GM21717 (cell line): Measurements from ENCODE around the gene UNC50.

Experiments
- ATAC-seq: cut with Tn5 transposase; IDR thresholded peaks from one replicate; pipeline ENCODE4 v1.9.1; 2021; ENCODE audit warnings: mild to moderate bottlenecking, moderate library complexity; ENCODE audit not compliant: unreplicated experiment

The UNC50 gene, protein sequence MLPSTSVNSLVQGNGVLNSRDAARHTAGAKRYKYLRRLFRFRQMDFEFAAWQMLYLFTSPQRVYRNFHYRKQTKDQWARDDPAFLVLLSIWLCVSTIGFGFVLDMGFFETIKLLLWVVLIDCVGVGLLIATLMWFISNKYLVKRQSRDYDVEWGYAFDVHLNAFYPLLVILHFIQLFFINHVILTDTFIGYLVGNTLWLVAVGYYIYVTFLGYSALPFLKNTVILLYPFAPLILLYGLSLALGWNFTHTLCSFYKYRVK

DNA sequence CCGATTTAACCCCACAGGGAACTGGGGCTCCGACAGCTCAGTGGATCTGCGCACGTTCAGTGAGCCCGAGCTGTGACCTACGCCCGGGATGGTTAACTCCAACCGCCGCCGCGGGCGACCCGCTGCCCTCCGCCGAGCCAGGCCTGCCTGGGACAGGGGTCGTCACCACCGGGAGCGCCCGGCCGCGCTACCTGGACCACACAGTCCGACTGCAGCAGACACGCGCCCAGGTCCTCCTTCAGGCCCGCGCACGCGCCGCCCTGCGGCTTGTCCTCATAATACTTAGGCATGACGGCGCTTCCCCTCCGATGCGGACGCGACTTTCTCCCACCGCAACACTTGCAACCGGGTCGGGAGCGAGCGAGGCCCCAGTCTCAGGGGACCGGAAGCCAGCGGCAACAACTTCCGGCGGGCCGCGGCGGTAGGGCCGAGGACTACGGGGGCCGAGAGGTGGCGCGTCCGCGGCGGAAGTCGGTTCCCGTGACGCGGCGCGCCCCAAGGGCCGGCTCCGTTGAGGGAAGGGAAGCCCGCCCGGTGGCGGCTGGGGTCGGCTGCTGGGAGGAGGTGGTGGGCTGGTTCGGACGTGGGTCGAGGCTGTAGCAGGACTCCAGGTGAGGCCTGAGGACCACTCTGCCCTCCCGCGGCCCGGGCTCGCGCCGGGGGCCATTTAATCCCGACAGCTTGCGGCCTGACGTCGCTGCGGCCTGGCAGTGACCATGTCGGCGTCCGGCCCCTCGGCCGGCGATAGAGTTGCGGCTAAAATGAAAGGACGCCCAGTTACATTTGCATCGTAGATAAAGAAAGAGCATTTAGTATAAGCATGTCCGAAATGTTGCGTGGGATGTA lies at the start of gene UNC50, which contains the start of gene COA5:
UNC50 (plus strand) TSS at position 474 of the 846 bp plus-strand sequence. CDS start 1,171 bp downstream, outside the sequence.
COA5 (minus strand) TSS at position 397 of the 846 bp plus-strand sequence; CDS start at position 290, 107 bp downstream.
- peak; percentile 72 for ATAC-seq

DNA sequence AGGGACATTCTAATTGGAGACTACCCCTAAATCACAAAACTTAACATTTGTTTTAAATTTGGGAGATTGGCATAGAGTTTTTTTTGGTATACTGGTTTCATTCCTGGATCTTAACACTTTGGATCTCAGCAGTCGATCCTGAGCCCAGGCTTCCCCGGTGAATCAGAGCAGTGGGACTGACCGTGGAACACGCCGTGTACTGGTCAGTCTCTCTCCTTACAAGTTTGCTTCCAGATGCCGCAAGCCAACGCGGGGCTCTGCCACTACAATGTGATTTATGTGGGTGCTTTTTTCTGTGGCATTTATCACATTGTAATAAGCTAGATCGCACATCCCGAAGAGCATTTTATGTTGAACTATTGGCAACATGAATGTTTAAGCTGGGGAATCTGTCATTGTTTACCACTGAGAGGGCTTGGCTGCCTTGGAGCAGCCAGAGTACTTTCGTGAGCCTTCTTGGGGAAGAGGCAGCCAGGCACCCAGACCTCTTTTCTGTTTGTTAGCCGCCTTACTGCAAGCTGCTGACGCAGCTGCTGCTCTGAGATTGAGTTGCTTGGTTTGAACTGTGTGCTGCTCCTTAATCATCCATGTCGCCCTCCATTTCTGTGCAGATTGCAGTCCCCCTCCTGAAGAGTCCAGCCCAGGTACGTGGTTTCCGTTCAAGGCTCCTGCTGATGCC lies 49.4 kb upstream of the UNC50 start:
- ATAC-seq: no peak

DNA sequence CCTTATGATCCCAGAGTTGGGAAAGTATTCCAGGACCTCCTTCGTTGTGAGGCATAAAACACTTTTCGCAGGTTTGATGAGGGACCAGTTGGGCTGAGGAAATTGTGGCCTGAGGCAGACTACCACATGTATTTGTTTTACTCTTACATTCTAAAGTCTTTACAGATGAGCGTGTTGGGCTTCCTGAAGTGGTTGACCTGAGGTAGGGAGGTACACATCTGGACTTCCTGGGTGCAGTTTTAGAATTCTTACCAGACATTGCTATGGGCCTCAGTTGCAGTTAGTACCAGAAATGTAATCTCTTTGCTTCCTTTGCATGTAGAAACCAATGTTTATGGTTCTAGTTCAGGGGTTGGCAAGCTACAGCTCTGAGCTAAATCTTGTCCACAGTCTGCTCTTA lies 48.8 kb upstream of the UNC50 start:
- no peak for ATAC-seq

GRCh38 chr2:98560256-98560771 lies 48.1 kb upstream of the UNC50 start:
- ATAC-seq: no peak

DNA sequence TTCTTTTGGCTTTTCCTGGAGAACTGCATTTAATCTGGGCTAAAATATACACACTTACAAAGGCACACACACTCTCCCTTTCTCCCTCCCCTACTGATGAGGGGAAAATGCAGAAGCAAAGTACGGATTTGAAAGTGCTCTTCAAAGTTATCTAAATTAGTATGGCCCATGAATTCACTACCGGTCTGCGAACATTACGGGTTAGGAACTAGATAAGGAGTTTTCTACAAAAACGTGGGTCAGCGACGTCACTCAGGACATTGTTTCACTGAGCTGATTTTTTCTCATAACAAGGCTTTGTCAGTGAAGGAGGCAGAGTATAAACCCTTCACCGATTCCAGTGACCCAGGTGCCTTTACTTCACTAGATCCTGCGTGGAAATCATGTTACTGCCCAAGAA lies 47.4 kb upstream of the UNC50 start:
- no peak for ATAC-seq

GRCh38 chr2:98561902-98562695 lies 46.3 kb upstream of the UNC50 start:
- no peak for ATAC-seq

DNA sequence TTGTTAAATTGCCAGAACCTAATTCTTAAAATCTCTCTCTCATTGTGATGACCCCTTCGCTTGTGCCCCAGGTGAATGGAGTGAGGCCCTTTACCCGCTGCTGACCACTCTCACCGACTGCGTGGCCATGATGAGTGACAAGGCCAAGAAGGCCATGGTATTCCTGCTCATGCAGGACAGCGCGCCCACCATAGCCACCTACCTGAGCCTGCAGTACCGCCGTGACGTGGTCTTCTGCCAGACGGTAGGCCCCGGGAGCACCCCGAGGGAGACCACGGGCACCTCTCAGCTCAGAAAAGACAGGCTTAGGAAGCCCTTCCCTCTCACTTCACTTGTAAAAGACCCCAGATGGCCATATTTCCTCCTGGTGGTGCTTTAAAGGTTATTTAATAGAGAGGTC lies 45.0 kb upstream of the UNC50 start:
- ATAC-seq: no peak

DNA sequence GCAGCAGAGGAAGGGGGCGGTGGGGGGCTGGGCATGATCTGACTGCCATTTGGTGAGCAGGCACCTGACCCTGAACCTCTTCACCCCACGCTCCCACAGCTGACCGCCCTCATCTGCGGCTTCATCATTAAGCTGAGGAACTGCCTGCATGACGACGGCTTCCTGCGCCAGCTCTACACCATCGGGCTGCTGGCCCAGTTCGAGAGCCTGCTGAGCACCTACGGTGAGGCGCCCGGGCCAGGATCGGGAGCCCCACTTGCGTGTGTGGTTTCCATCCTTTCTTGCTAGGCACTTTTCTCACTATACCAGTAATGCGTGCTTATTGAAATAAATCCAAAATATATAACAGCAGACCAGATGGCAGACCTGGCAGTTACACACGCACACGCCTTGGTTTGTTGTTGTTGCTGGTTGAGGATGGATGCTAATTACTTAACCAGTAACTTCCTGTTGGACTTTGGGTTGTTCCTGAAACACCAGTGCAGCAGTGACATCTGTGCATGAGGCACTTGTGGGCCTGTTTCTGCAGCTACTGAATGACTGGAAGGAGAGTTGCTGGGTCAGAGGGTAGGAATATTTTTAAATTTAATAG lies 43.8 kb upstream of the UNC50 start:
- no peak for ATAC-seq

GRCh38 chr2:98565286-98565860 lies 43.0 kb upstream of the UNC50 start:
- ATAC-seq: no peak

- ATAC-seq: no peak
These were observed 42.4 kb upstream of the UNC50 start for GRCh38 chr2:98565941-98566340.

DNA sequence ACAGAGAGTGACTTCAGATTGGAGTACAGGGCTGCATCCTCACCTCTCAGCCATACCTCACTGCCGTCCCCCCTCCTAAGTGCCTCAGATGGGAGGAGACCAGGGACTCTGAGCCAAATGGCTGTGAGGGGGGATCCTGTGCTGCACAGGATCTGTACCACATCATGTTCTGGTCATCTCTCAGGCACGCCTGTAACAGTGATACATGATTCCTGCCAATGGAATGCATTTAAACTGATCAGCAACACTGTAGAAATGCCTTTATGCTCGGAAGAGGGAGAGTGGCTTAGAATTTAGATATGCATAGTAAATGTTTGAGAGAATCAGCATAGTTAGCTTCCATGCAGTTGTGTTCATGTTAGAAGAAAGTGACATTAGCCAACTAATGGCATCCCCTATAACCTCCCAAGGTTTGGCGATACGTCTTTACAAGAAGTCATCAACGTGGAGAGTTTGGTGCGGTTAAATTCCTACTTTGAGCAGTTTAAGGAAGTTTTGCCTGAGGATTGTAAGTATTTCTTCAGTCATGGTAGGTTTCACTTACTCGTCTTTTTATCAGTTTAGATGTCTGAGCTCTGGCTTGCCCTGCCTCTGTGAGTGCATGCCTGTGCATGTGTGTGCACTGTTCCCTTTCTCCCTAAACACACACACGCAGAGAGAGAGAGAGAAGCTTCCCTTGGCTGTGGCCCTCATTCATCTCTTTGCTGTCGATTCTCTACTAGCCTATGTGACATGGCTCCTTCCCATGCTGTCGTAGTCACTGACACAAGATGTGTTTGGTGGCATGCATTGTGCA lies 40.0 kb upstream of the UNC50 start:
- no peak for ATAC-seq

GRCh38 chr2:98569197-98569793 lies 39.1 kb upstream of the UNC50 start:
- ATAC-seq: no peak

- ATAC-seq: no peak
These were observed 38.5 kb upstream of the UNC50 start for GRCh38 chr2:98569915-98570314.

- ATAC-seq: no peak
These were observed 38.0 kb upstream of the UNC50 start for GRCh38 chr2:98570356-98570755.

DNA sequence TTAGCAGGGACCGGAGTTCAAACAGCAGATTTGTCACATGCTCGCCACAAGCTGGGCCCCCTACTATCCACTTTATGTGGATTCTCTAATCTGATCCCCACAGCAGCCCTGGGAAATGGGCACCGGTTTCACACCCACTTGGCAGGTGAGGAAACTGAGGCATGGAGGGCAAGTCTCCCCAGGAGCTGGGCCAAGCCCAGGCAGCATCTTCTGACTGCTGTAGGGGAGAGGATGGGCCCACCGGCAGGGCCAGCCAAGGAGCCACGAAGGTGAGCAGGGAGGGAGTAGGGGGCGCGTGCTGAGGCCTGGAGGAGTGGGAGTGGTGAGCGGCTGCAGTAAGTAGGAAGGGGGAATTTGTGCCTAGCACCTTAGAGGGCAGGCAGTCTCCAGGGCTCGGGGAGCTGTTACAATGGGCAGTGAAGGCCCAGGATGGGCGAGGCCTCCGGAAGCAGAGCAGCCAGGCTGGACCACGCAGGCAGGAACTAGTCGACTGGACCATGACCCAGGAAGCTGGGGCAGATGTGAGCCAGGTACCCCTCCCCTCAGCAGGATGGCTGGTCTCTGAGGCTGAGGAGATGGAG lies 37.2 kb upstream of the UNC50 start:
- ATAC-seq: no peak

DNA sequence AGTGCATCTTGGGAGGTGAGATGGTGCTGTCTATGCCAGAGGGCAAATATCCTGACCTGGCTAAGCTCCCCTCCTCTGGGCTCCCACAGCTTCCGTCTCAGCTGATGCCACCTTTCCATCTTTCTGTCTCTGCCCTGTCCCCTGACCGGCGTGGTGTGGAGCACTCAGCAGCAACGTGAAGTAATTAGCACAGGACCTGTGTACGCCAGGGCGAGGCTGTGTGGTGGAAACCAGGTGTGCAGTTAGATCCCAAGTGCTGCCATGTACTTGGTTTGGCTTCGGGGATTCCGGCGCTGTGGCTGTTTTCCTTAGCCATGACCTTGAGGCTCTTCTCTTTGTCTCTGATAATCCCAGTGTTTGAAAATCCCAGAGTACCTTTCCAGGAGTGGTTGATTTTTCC lies 36.6 kb upstream of the UNC50 start:
- no peak for ATAC-seq

- no peak for ATAC-seq
These were observed 36.2 kb upstream of the UNC50 start for GRCh38 chr2:98572211-98572610.

- ATAC-seq: no peak
These were observed 35.7 kb upstream of the UNC50 start for GRCh38 chr2:98572676-98573075.
